Measurements from ENCODE around the gene CACNG5.

DNA sequence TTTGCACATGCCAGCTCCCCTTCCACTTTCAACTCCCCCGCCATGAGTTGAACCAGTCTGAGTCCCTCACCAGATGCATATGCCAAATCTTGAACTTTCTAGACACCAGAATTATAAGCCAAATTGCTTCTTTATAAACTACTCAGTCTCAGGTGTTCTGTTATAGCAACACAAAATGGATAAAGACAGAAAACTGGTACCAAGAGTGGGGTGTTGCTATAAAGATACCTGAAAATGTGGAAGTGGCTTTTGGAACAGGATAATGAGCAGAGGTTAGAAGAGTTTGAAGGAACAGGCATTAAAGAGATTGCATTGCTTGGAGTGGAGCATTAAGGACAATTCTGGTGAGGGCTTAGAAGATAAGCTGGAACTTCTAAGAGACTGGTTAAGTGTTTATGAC is 17.2 kb upstream of the CACNG5 start:
- TF ChIP-seq, protein P1, sequence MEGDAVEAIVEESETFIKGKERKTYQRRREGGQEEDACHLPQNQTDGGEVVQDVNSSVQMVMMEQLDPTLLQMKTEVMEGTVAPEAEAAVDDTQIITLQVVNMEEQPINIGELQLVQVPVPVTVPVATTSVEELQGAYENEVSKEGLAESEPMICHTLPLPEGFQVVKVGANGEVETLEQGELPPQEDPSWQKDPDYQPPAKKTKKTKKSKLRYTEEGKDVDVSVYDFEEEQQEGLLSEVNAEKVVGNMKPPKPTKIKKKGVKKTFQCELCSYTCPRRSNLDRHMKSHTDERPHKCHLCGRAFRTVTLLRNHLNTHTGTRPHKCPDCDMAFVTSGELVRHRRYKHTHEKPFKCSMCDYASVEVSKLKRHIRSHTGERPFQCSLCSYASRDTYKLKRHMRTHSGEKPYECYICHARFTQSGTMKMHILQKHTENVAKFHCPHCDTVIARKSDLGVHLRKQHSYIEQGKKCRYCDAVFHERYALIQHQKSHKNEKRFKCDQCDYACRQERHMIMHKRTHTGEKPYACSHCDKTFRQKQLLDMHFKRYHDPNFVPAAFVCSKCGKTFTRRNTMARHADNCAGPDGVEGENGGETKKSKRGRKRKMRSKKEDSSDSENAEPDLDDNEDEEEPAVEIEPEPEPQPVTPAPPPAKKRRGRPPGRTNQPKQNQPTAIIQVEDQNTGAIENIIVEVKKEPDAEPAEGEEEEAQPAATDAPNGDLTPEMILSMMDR (IDR thresholded peaks at IDR 0.05) = no peak
- no peak for TF ChIP-seq POLR2A (IDR thresholded peaks at IDR 0.05)
